Measurements from ENCODE around the gene CLEC4G. TPM values are rescaled to one million over a fixed set of nuclear protein-coding genes. Genes with fewer than 3 reads are reported as not detected.

Gene CLEC4G
- total RNA-seq, 4 donors from 2014 or later = 0.49 to 3.9 TPM; not detected in 2

DNA sequence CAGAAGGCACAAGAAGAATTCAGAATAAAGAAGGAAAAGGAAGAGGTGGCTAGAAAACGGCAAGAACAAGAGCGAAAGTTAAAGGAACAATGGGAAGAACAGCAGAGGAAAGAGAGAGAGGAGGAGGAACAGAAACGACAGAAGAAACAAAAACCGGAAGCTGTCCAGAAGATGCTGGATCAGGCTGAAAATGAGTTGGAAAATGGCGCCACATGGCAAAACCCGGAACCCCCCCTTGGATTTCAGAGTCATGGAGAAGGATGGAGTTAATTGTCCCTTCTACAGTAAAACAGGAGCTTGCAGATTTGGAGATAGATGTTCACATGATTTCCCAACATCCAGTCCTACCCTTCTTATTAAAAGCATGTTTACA lies 8.8 kb upstream of the CLEC4G start:
- Histone ChIP-seq H3K36me3 (no peaks in the 10 kb centered on the region), H3K4me3 (no peak overlapping the region), H3K27me3 (peaks cover 26% of the 10 kb centered on the region), H3K9me3 (no peaks in the 10 kb centered on the region), H3K27ac (no peak overlapping the region), H3K4me1 (no peaks in the 10 kb centered on the region)
- DNase-seq (ENCODE audit: low spot score in 2 of 2) = no peak
- TF ChIP-seq, protein P1, sequence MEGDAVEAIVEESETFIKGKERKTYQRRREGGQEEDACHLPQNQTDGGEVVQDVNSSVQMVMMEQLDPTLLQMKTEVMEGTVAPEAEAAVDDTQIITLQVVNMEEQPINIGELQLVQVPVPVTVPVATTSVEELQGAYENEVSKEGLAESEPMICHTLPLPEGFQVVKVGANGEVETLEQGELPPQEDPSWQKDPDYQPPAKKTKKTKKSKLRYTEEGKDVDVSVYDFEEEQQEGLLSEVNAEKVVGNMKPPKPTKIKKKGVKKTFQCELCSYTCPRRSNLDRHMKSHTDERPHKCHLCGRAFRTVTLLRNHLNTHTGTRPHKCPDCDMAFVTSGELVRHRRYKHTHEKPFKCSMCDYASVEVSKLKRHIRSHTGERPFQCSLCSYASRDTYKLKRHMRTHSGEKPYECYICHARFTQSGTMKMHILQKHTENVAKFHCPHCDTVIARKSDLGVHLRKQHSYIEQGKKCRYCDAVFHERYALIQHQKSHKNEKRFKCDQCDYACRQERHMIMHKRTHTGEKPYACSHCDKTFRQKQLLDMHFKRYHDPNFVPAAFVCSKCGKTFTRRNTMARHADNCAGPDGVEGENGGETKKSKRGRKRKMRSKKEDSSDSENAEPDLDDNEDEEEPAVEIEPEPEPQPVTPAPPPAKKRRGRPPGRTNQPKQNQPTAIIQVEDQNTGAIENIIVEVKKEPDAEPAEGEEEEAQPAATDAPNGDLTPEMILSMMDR (IDR thresholded peaks at IDR 0.05) = no peak
- TF ChIP-seq EP300 (IDR thresholded peaks at IDR 0.05) = no peak
- no peak for TF ChIP-seq POLR2A (IDR thresholded peaks at IDR 0.05)
- no peak for TF ChIP-seq POLR2AphosphoS5 (IDR thresholded peaks at IDR 0.05)
- 73% methylated on average over 6 of the region's 6 CpGs for WGBS

DNA sequence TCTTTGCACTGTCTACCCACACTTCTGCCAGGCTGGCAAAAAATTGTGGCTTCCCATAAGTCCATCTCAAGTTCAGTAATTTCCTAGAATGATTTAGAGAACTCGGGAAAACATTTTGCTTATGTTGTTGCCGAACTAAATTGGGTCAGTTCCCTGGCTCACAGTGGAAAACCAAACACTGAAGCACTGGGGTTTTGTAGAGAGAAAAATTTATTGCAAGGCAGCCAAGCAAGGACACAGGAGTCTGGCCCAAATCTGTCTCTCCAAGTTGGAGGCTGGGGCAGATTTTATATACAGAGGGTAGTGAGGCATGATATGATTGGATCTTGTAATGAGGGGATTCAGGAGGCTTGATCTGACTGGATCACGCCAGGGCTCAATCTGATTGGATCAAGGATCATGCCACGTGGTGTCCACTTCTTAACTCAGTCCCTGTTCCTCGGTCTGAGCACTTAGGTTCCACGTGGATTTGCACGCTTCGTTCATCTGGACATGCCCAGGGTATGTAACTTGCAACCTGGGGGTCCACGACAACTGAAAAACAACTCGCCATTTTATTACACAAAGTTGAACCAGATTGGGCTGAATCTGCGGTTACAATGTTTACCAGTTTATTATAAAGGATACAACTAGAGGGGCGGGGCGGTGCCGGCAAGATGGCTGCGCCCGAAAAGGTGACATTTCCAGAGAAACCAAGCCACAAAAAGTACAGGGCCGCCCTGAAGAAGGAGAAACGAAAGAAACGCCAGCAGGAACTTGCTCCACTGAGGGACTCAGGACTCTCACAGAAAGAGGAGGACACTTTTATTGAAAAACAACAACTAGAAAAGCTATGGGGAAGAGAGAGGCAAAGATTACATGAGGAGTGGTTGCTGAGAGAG lies 8.1 kb upstream of the CLEC4G start:
- no peak for DNase-seq (ENCODE audit: low spot score in 2 of 2)
- Histone ChIP-seq H3K27ac (no peak overlapping the region), H3K4me3 (no peak overlapping the region), H3K36me3 (no peaks in the 10 kb centered on the region), H3K4me1 (no peaks in the 10 kb centered on the region), H3K9me3 (no peaks in the 10 kb centered on the region), H3K27me3 (peaks cover 26% of the 10 kb centered on the region)
- 80% methylated on average over 19 of the region's 19 CpGs for WGBS
- TF ChIP-seq EP300 (IDR thresholded peaks at IDR 0.05) (no peak), POLR2A (IDR thresholded peaks at IDR 0.05) (no peak), POLR2AphosphoS5 (IDR thresholded peaks at IDR 0.05) (no peak)
- TF ChIP-seq, protein P1 (IDR thresholded peaks at IDR 0.05) = no peak

DNA sequence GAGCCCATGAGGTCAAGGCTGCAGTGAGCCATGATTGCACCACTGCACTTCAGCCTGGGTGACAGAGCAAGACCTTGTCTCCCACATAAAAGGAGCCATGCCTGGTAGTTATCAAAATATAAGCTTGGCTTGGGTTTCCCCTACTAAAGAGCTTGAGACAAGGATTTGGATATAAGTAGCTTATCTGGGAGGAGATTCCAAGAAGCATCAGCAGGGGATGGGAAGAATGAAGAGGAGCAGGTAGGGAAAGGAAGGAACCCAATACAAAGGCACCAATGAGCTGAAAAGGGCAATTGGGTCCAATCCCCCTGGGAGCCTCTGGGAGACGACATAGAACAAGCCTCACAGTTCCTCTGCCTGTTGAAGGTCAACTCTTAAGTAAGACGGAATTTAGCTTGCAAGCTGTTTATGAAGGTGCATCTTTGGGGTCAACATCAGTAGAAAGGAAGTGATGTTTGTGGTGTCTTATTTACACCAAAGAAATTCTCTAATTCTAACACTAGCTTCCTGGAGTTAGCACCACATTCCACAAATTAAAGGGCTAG lies 7.4 kb upstream of the CLEC4G start:
- Histone ChIP-seq H3K9me3 (no peaks in the 10 kb centered on the region), H3K4me3 (no peak overlapping the region), H3K4me1 (no peaks in the 10 kb centered on the region), H3K36me3 (no peaks in the 10 kb centered on the region), H3K27me3 (peaks cover 26% of the 10 kb centered on the region), H3K27ac (no peak overlapping the region)
- WGBS = 60% methylated on average over 2 of the region's 2 CpGs
- TF ChIP-seq, protein P1 (IDR thresholded peaks at IDR 0.05) = no peak
- TF ChIP-seq POLR2A (IDR thresholded peaks at IDR 0.05) (no peak), POLR2AphosphoS5 (IDR thresholded peaks at IDR 0.05) (no peak), EP300 (IDR thresholded peaks at IDR 0.05) (no peak)
- no peak for DNase-seq (ENCODE audit: low spot score in 2 of 2)

DNA sequence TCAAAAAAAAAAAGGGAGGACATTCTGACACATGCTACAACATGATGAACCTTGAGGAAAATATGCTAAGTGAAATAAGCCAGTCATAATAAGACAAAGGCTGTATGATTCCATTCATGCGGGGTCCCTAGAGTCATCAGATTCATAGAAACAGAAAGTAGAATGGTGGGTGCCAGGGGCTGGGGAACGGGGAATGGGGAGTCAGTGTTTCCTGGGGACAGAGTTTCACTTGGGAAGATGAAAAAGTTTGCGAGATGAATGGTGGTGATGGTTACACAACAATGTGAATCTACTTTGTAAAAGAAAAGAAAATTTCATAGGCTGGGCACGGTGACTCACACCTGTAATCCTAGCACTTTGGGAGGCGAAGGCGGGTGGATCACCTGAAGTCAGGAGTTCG lies 6.1 kb upstream of the CLEC4G start:
- WGBS = 84% methylated on average over 7 of the region's 7 CpGs
- Histone ChIP-seq H3K4me3 (no peak overlapping the region), H3K4me1 (no peaks in the 10 kb centered on the region), H3K36me3 (no peaks in the 10 kb centered on the region), H3K27me3 (peaks cover 18% of the 10 kb centered on the region), H3K9me3 (no peaks in the 10 kb centered on the region), H3K27ac (no peak overlapping the region)
- DNase-seq (ENCODE audit: low spot score in 2 of 2) = no peak
- TF ChIP-seq EP300 (IDR thresholded peaks at IDR 0.05) (no peak), POLR2AphosphoS5 (IDR thresholded peaks at IDR 0.05) (no peak), POLR2A (IDR thresholded peaks at IDR 0.05) (no peak)
- TF ChIP-seq, protein P1 (IDR thresholded peaks at IDR 0.05) = no peak

DNA sequence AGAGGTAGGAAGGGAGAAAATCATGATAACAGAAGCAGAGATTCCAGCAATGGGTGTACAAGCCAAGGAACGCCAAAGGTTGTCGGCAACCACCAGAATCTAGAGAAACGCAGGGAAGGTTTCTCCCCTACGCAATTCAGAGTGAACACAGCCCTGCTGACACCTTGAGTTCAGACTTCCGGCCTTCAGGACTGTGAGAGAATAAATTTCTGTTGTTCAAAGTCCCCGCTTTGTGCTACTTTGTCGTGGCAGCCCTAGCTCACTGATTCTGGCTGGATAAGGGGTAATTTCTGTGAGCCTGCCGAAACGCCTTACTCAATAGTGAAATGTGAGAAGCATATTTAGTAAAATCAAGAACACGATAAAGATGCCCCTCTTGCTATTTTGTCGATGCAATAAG lies 5.3 kb upstream of the CLEC4G start:
- Histone ChIP-seq H3K9me3 (no peaks in the 10 kb centered on the region), H3K4me3 (no peak overlapping the region), H3K4me1 (no peaks in the 10 kb centered on the region), H3K36me3 (no peaks in the 10 kb centered on the region), H3K27me3 (peaks cover 20% of the 10 kb centered on the region), H3K27ac (no peak overlapping the region)
- no peak for DNase-seq (ENCODE audit: low spot score in 2 of 2)
- 88% methylated on average over 11 of the region's 11 CpGs for WGBS
- TF ChIP-seq, protein P1 (IDR thresholded peaks at IDR 0.05) = no peak
- TF ChIP-seq POLR2A (IDR thresholded peaks at IDR 0.05) (no peak), POLR2AphosphoS5 (IDR thresholded peaks at IDR 0.05) (no peak), EP300 (IDR thresholded peaks at IDR 0.05) (no peak)
